Hematopoietic multipotent progenitor cell treated with erythropoietin and hydrocortisone succinate and interleukin-3 and kit ligand, for 4 days (in vitro differentiated cells): ENCODE results near the gene RGS8.
"Not testable (repeated sequence)": the region's sequence is repeated elsewhere in the genome, so short reads cannot be mapped to it uniquely, and the experiment has no call there.

Source experiments
- DNase-seq: peaks from one replicate; pipeline ENCODE4 v3.0.0-alpha.2; 2015

RGS8 gene

GRCh38 chr1:182700351-182700709, 15.9 kb upstream of the RGS8 start:
- DNase-seq = no peak

- no peak for DNase-seq
Observed at GRCh38 chr1:182699393-182700350, 15.3 kb upstream of the RGS8 start.

GRCh38 chr1:182698971-182699370, 14.6 kb upstream of the RGS8 start:
- no peak for DNase-seq

- not testable (repeated sequence) for DNase-seq
Observed at GRCh38 chr1:182693139-182693538, 8.8 kb upstream of the RGS8 start.

DNA sequence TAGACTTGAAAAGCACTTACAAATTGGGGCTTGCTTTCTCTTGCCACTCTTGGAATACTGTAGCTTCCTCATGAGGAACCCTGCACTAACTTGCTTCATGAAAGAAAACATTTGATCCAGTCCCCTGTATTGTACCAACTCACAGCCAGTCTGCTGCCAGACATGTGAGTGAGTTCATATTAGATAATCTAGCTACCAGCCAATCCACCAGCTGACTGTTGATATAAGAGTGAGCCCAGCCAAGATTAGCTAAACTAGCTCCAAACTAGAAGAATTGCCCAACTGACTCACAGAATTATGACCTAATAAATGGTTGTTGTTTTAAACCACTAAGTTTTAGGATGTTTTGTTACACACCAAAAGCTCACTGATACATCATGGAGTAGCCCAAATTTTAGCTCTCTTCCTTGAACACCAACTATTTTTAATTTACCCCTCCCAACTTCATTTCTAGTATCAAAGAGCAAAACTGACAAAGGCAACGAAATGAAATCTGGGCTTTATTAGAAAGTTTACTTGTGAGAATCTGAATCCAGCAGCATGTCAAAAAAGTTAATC, 6.6 kb upstream of the RGS8 start:
- DNase-seq = no peak

- DNase-seq = no peak
Observed at GRCh38 chr1:182688436-182689205, 4.2 kb upstream of the RGS8 start.

GRCh38 chr1:182687361-182687760, 3.0 kb upstream of the RGS8 start:
- DNase-seq = no peak

- DNase-seq = no peak
Observed at GRCh38 chr1:182686446-182686845, 2.1 kb upstream of the RGS8 start.

- DNase-seq = no peak
Observed at GRCh38 chr1:182685215-182685614, 828 bp upstream of the RGS8 start.

GRCh38 chr1:182682898-182683501, 1.4 kb downstream of the RGS8 start:
- no peak for DNase-seq

DNA sequence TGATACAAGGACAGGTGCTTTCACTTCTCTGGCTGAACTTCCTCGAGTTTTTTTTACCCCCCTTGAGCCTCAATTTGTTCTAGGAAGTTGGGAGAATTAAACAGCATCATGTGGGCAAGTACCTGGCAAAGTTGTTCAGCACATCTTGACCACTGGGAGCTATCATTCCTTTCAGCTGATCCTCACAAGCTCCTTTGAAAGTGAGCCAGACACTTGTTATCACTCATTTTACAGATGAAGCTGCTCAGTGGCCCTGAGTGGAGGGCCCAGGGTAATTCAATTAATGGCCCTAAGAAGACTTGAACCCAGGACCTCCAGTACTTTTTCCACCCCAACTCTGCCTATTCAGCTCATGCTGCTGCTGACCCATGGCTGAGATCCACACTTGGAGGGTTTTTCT, 2.0 kb downstream of the RGS8 start:
- DNase-seq = no peak

GRCh38 chr1:182681568-182681912, 2.8 kb downstream of the RGS8 start:
- DNase-seq = no peak

- DNase-seq = peak; percentile 59
Observed at GRCh38 chr1:182680901-182681567, 3.4 kb downstream of the RGS8 start.

GRCh38 chr1:182680408-182680807, 4.0 kb downstream of the RGS8 start:
- DNase-seq = no peak

DNA sequence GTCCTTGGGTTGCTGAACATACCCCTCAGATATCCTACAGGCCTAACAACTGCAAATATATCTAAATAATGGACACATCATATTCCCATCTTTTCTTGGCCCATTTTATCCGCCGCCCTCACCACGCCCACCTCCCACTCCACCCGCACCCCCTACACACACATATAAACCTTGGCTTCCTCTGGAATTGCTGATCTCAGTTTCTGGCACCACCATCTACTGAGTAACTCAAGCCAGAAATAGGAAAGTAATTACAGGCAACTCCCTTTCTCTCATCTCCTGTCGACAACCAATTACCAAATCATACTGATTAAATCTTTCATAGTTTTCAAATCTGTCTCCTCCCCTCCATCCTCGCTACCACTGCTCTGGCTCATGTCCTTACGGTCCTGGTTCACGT, 4.7 kb downstream of the RGS8 start:
- no peak for DNase-seq

- DNase-seq = no peak
Observed at GRCh38 chr1:182677397-182678098, 6.8 kb downstream of the RGS8 start.

DNA sequence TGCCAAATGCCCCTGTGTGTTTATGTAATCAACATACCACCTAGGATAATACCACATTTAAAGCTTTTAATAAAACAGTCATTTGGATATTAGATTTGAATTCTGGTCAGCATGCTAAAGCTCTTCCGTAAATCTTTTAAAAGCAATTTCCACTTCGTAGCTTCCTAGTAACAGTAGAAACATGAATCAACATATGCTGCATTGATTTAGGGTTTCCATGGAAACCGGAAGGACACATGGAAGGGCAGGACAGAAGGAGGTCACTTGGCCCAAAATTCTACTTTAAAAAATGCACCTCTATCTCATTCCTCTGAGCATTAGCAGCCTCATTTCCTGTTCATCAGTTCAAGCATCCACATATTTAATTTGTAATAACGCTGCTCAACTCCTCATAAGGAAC, 8.1 kb downstream of the RGS8 start:
- DNase-seq = no peak

DNA sequence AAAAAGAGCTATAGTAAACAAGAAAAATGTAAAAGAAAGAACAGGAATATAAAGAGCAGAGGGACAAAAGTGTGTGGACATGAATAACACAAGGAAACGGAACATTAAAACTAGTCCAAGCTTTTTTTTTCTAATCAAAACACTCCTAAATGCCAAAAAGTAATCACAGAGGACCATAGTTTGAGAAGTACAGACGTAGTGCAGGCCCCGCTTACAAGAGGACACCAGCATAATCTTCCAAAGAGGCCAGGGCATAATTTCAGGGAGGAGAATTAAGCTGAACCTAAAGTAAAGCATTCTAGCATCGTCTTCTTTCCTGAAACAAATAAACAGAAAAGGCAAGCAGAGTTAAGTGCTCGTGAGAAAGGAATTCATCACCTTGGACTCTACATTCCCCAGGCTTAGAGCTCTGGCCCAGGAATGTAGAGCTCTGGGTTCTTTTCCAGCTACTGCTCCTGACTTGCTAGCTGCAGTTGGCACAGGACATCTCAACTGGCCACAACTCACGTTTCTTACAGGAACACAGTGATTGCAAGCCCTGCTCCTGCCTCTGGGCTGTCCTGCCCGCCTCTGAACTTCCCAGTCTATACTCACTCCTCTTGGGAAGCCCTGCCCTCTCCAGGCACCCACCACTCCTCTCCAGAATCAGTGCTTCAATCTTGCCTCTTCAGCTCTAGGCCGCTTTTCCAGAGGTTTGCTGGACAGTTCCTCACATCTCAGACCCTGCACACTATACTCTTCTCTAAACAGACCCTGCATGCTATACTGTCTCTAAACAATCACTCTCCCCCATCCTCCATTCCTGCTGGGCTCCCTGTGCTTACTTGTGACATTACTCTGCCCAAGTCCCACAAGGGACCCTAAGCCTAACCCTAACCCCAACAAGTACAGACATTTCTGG, 9.8 kb downstream of the RGS8 start:
- no peak for DNase-seq

GRCh38 chr1:182672487-182672836, 11.9 kb downstream of the RGS8 start:
- no peak for DNase-seq

DNA sequence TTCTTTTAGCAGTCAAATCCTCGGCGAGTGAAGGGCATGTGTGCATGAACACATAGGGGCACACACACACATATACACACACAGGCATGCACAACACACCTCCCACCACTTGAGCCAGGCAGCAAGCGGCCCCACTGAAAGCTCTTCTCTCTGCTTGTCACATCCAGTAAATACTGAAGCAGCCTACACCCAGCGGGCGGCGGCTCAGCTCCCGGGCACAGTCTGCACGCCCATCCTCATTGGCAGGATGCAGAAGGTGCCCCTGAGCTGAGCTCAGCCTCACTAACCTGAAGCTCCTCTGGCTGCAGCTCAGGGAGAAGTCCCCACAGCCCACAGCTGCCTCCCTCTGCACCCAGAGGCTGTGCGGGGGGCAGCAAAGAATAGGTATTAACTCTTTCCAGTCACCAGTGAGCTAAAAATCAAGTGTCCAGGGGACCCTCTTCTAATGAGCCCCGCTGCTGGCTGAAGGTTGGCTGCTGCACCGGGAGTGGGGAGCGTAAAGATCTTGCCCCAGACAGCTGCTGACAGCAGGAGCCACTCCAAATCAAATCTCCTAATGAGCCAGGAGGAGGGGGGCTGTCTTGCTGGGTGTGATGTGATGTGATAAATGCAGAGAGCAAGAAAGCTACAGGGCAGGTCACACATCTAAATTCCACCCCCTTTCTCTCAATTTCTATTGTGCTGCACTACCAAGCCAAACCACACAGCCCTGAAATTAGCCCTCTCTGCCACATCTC, 12.5 kb downstream of the RGS8 start:
- DNase-seq = peak; percentile 21
